Islet of Langerhans (tissue), 1 donor: ENCODE data around the gene KLF13.

Experiments used
- FAIRE-seq: peaks from one replicate; lab custom pipeline; 2011; peaks lifted over from hg19 to GRCh38; lab: Jason Lieb, UNC

Gene KLF13

GRCh38 chr15:31326156-31326874, at the start of gene KLF13:
Gene KLF13, plus strand, starts transcription at chr15:31326835. Its CDS starts 378 bp downstream, at chr15:31327213.
- FAIRE-seq: no peak

GRCh38 chr15:31277335-31278060, 49.1 kb upstream of the KLF13 start:
- FAIRE-seq: no peak

GRCh38 chr15:31278061-31278445, 48.6 kb upstream of the KLF13 start:
- no peak for FAIRE-seq

GRCh38 chr15:31278544-31279220, 48.0 kb upstream of the KLF13 start:
- FAIRE-seq: no peak

- no peak for FAIRE-seq
These were observed 47.2 kb upstream of the KLF13 start for GRCh38 chr15:31279221-31280045.

GRCh38 chr15:31280046-31280830, 46.4 kb upstream of the KLF13 start:
- FAIRE-seq: no peak

GRCh38 chr15:31280831-31281216, 45.8 kb upstream of the KLF13 start:
- FAIRE-seq: no peak

- FAIRE-seq: no peak
These were observed 43.6 kb upstream of the KLF13 start for GRCh38 chr15:31283043-31283442.

GRCh38 chr15:31285772-31286261, 40.8 kb upstream of the KLF13 start:
- FAIRE-seq: no peak

GRCh38 chr15:31291048-31291578, 35.5 kb upstream of the KLF13 start:
- FAIRE-seq: no peak

- FAIRE-seq: no peak
These were observed 34.1 kb upstream of the KLF13 start for GRCh38 chr15:31292391-31293015.

- no peak for FAIRE-seq
These were observed 33.0 kb upstream of the KLF13 start for GRCh38 chr15:31293655-31294054.

GRCh38 chr15:31294067-31294466, 32.6 kb upstream of the KLF13 start:
- FAIRE-seq: no peak

- no peak for FAIRE-seq
These were observed 31.0 kb upstream of the KLF13 start for GRCh38 chr15:31295658-31296057.

GRCh38 chr15:31296219-31296645, 30.4 kb upstream of the KLF13 start:
- FAIRE-seq: no peak

- FAIRE-seq: no peak
These were observed 29.7 kb upstream of the KLF13 start for GRCh38 chr15:31296646-31297574.

GRCh38 chr15:31297575-31298456, 28.8 kb upstream of the KLF13 start:
- no peak for FAIRE-seq

- no peak for FAIRE-seq
These were observed 27.9 kb upstream of the KLF13 start for GRCh38 chr15:31298707-31299172.
